Neural progenitor cell (in vitro differentiated cells): ENCODE data around the gene STK38L. TPM values are rescaled to one million over a fixed set of nuclear protein-coding genes. Genes with fewer than 3 reads are reported as not detected.

Source experiments
- DNase-seq: peaks from one replicate; pipeline ENCODE4 v3.0.0-alpha.2; 2016; ENCODE audit warnings: low spot score
- H2AFZ ChIP-seq: fragments of 200-600 bp; sonication (generic); replicated peaks from 2 replicates; pipeline ENCODE4 v1.6.1; 2016; ENCODE audit warnings: antibody characterized with exemption
- H3F3A ChIP-seq: fragments of 200-600 bp; sonication (generic); 2 replicates; pipeline ENCODE4 v1.6.1; 2016; ENCODE audit warnings: antibody characterized with exemption, low read depth
- H3K27ac ChIP-seq: fragments of 200-600 bp; sonication (generic); 2 replicates; pipeline ENCODE4 v1.5.1; 2016; ENCODE audit warnings: mild to moderate bottlenecking
- H3K27me3 ChIP-seq: fragments of 200-600 bp; sonication (generic); 2 replicates; pipeline ENCODE4 v1.6.1; 2016; ENCODE audit warnings: mild to moderate bottlenecking, moderate library complexity
- H3K36me3 ChIP-seq: fragments of 200-600 bp; sonication (generic); 2 replicates; pipeline ENCODE4 v1.5.1; 2016
- H3K4me1 ChIP-seq: fragments of 200-600 bp; sonication (generic); 2 replicates; pipeline ENCODE4 v1.6.1; 2016; ENCODE audit warnings: mixed run types
- H3K4me2 ChIP-seq: fragments of 200-600 bp; sonication (generic); 2 replicates; pipeline ENCODE4 v1.6.1; 2016
- H3K4me3 ChIP-seq: fragments of 200-600 bp; sonication (generic); 2 replicates; pipeline ENCODE4 v1.5.1; 2016
- H3K79me2 ChIP-seq: fragments of 200-600 bp; sonication (generic); 2 replicates; pipeline ENCODE4 v1.6.1; 2016; ENCODE audit warnings: low read depth
- H3K9ac ChIP-seq: fragments of 200-600 bp; sonication (generic); 2 replicates; pipeline ENCODE4 v1.6.1; 2016
- H3K9me3 ChIP-seq: fragments of 200-600 bp; sonication (generic); 2 replicates; pipeline ENCODE4 v1.5.1; 2016; ENCODE audit warnings: low read depth
- H4K20me1 ChIP-seq: fragments of 200-600 bp; sonication (generic); 2 replicates; pipeline ENCODE4 v1.6.1; 2016; ENCODE audit warnings: low read depth
- H3K27ac Mint-ChIP-seq: 3 replicates; pipeline ENCODE4 v1.8.0; 2021; ENCODE audit warnings: mixed read lengths
- H3K27me3 Mint-ChIP-seq: 2 replicates; pipeline ENCODE4 v1.8.0; 2022; ENCODE audit warnings: low read depth, mild to moderate bottlenecking, inconsistent platforms, moderate library complexity, mixed read lengths; ENCODE audit not compliant: insufficient read depth
- H3K36me3 Mint-ChIP-seq: 3 replicates; pipeline ENCODE4 v1.8.0; 2021; ENCODE audit warnings: mixed read lengths
- H3K4me1 Mint-ChIP-seq: 3 replicates; pipeline ENCODE4 v1.8.0; 2021; ENCODE audit warnings: mixed read lengths
- H3K4me3 Mint-ChIP-seq: 3 replicates; pipeline ENCODE4 v1.8.0; 2021; ENCODE audit warnings: mild to moderate bottlenecking, moderate library complexity, mixed read lengths
- H3K9me3 Mint-ChIP-seq: 3 replicates; pipeline ENCODE4 v1.8.0; 2020; ENCODE audit warnings: mixed read lengths
- CTCF ChIP-seq: fragments of 200-600 bp; sonication (generic); IDR thresholded peaks from 2 replicates; pipeline ENCODE4 v1.5.1; 2017; ENCODE audit warnings: antibody characterized with exemption, mild to moderate bottlenecking
- EZH2 ChIP-seq: fragments of 200-600 bp; sonication (generic); IDR thresholded peaks from 2 replicates; pipeline ENCODE4 v1.6.1; 2017; ENCODE audit warnings: antibody characterized with exemption, mild to moderate bottlenecking, moderate library complexity
- EZH2phosphoT487 ChIP-seq: fragments of 200-600 bp; sonication (generic); IDR thresholded peaks from 2 replicates; pipeline ENCODE4 v1.6.1; 2017; ENCODE audit warnings: antibody characterized with exemption
- total RNA-seq: library from RNA; depleted of rRNA; stranded (reverse); fragments of >200 nt; gene quantifications from 2 replicates; pipeline ENCODE4 v1.2.3, GENCODE V29; 2015; ENCODE audit warnings: low replicate concordance

STK38L gene
- total RNA-seq, 1 donor from 2014 or later, result 62.6 TPM

GRCh38 chr12:27347779-27348178, 103.7 kb downstream of the STK38L start:
- DNase-seq, result no peak
- H3K4me1 ChIP-seq, result no peaks in the 10 kb centered on the region
- no peaks in the 10 kb centered on the region for H3K79me2 ChIP-seq
- no peak overlapping the region for H3K27ac ChIP-seq
- Mint-ChIP-seq H3K36me3 (no peaks in the 10 kb centered on the region), H3K27ac (no peak overlapping the region), H3K9me3 (no peaks in the 10 kb centered on the region), H3K4me1 (peaks cover 26% of the 10 kb centered on the region), H3K4me3 (no peak overlapping the region), H3K27me3 (no peaks in the 10 kb centered on the region)
- no peak overlapping the region for H3K4me3 ChIP-seq
- H3K9ac ChIP-seq, result no peak overlapping the region
- H4K20me1 ChIP-seq, result no peaks in the 10 kb centered on the region
- no peaks in the 10 kb centered on the region for H3K27me3 ChIP-seq
- H3K36me3 ChIP-seq, result no peaks in the 10 kb centered on the region
- no peaks in the 10 kb centered on the region for H3F3A ChIP-seq
- TF ChIP-seq EZH2 (no peak), CTCF (no peak), EZH2phosphoT487 (no peak)
- no peak overlapping the region for H2AFZ ChIP-seq
- H3K4me2 ChIP-seq, result no peak overlapping the region
- no peaks in the 10 kb centered on the region for H3K9me3 ChIP-seq

GRCh38 chr12:27351476-27351875, 107.4 kb downstream of the STK38L start:
- no peaks in the 10 kb centered on the region for H3F3A ChIP-seq
- no peaks in the 10 kb centered on the region for H3K79me2 ChIP-seq
- Mint-ChIP-seq H3K36me3 (no peaks in the 10 kb centered on the region), H3K4me1 (peaks cover 3% of the 10 kb centered on the region), H3K27ac (no peak overlapping the region), H3K9me3 (no peaks in the 10 kb centered on the region), H3K27me3 (no peaks in the 10 kb centered on the region), H3K4me3 (no peak overlapping the region)
- no peaks in the 10 kb centered on the region for H3K36me3 ChIP-seq
- no peak overlapping the region for H2AFZ ChIP-seq
- no peaks in the 10 kb centered on the region for H3K9me3 ChIP-seq
- H4K20me1 ChIP-seq, result no peaks in the 10 kb centered on the region
- H3K27me3 ChIP-seq, result no peaks in the 10 kb centered on the region
- no peak overlapping the region for H3K9ac ChIP-seq
- DNase-seq, result no peak
- H3K4me1 ChIP-seq, result no peaks in the 10 kb centered on the region
- no peak overlapping the region for H3K27ac ChIP-seq
- no peak overlapping the region for H3K4me2 ChIP-seq
- no peak overlapping the region for H3K4me3 ChIP-seq
- TF ChIP-seq EZH2phosphoT487 (no peak), EZH2 (no peak), CTCF (no peak)

- no peaks in the 10 kb centered on the region for H3K9me3 Mint-ChIP-seq
- Histone ChIP-seq H3K27me3 (no peaks in the 10 kb centered on the region), H3K36me3 (no peaks in the 10 kb centered on the region), H3K27ac (no peak overlapping the region), H3F3A (no peaks in the 10 kb centered on the region), H2AFZ (no peak overlapping the region), H3K9ac (no peak overlapping the region), H3K9me3 (no peaks in the 10 kb centered on the region), H3K4me2 (no peak overlapping the region), H3K79me2 (no peaks in the 10 kb centered on the region), H3K4me3 (no peak overlapping the region), H4K20me1 (no peaks in the 10 kb centered on the region), H3K4me1 (no peaks in the 10 kb centered on the region)
- no peaks in the 10 kb centered on the region for H3K36me3 Mint-ChIP-seq
- H3K27ac Mint-ChIP-seq, result no peak overlapping the region
- H3K27me3 Mint-ChIP-seq, result no peaks in the 10 kb centered on the region
- H3K4me1 Mint-ChIP-seq, result no peaks in the 10 kb centered on the region
- DNase-seq, result no peak
- no peak overlapping the region for H3K4me3 Mint-ChIP-seq
- TF ChIP-seq CTCF (no peak), EZH2phosphoT487 (no peak), EZH2 (no peak)
Observed at GRCh38 chr12:27355486-27355885, 111.4 kb downstream of the STK38L start.

GRCh38 chr12:27355979-27356378, 111.9 kb downstream of the STK38L start:
- H3K27me3 ChIP-seq, result no peaks in the 10 kb centered on the region

More at GRCh38 chr12:27355979-27356378, 111.9 kb downstream of the STK38L start:
- Histone ChIP-seq H3K79me2 (no peaks in the 10 kb centered on the region), H2AFZ (no peak overlapping the region), H3K9me3 (no peaks in the 10 kb centered on the region), H4K20me1 (no peaks in the 10 kb centered on the region), H3K36me3 (no peaks in the 10 kb centered on the region), H3K4me1 (no peaks in the 10 kb centered on the region), H3K27ac (no peak overlapping the region), H3K4me3 (no peak overlapping the region), H3K9ac (no peak overlapping the region), H3F3A (no peaks in the 10 kb centered on the region), H3K4me2 (no peak overlapping the region)
- Mint-ChIP-seq H3K27ac (no peak overlapping the region), H3K27me3 (no peaks in the 10 kb centered on the region), H3K9me3 (no peaks in the 10 kb centered on the region), H3K4me3 (no peak overlapping the region), H3K4me1 (no peaks in the 10 kb centered on the region), H3K36me3 (no peaks in the 10 kb centered on the region)
- no peak for TF ChIP-seq EZH2phosphoT487
- TF ChIP-seq EZH2, result no peak
- no peak for TF ChIP-seq CTCF
- DNase-seq, result no peak
